SK-N-SH treated with all-trans-retinoic acid at 6 μM for 48 hours (cell line): ENCODE results near the gene NUP98.

Experiments
- CSDC2 ChIP-seq: fragments of 250-450 bp; sonication (Bioruptor Pico); IDR thresholded peaks from 2 replicates; pipeline ENCODE4 v1.5.0; 2020; ENCODE audit warnings: mild to moderate bottlenecking, moderate library complexity
- PPARA ChIP-seq: fragments of 250-450 bp; sonication (Bioruptor Pico); IDR thresholded peaks from 2 replicates; pipeline ENCODE4 v1.5.0; 2020; ENCODE audit warnings: mild to moderate bottlenecking, borderline replicate concordance
- ZC3H10 ChIP-seq: fragments of 250-450 bp; sonication (Bioruptor Pico); IDR thresholded peaks from 2 replicates; pipeline ENCODE4 v1.5.1; 2021; ENCODE audit warnings: mild to moderate bottlenecking, moderate library complexity
- ZFP3 ChIP-seq: fragments of 250-450 bp; sonication (Bioruptor Pico); IDR thresholded peaks from 2 replicates; pipeline ENCODE4 v1.5.0; 2020; ENCODE audit warnings: mild to moderate bottlenecking, moderate library complexity
- ZFP30 ChIP-seq: fragments of 450-650 bp; formaldehyde crosslinking; IDR thresholded peaks from 2 replicates; pipeline ENCODE4 v1.5.0; 2022; ENCODE audit warnings: mild to moderate bottlenecking, moderate library complexity
- ZNF8 ChIP-seq: fragments of 450-650 bp; formaldehyde crosslinking; IDR thresholded peaks from 2 replicates; pipeline ENCODE4 v1.5.0; 2020; ENCODE audit warnings: mild to moderate bottlenecking, moderate library complexity
- TF ChIP-seq, protein P1 (sequence below): fragments of 250-450 bp; sonication (Bioruptor Pico); IDR thresholded peaks from 2 replicates; pipeline ENCODE4 v1.5.1; 2021; ENCODE audit warnings: mild to moderate bottlenecking, moderate library complexity
- TF ChIP-seq, protein P2 (sequence below): fragments of 250-450 bp; sonication (Bioruptor Pico); IDR thresholded peaks from 2 replicates; pipeline ENCODE4 v1.5.1; 2020; ENCODE audit warnings: low read depth, mild to moderate bottlenecking, moderate library complexity

DNA sequence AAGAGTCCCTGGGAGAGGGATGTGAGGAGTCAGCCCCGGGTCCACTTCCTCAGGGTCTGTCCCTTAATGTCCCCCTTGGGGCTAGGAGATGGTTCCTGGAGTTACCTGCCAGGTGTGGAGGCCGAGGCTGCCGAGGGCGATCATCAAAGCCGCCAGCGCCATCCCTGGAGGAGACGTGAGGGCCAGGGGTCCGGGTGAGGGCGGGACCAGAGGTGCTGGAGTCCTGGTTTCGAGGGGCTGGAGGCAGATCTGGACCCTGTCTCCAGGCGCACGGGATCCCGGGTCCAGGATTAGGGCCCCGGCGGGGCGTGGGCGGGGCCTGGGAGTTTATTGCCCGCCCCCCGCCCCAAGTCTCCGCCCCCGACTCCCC is 155.7 kb downstream of the NUP98 start, which contains the start of gene ART5:
- TF ChIP-seq ZFP30 (no peak), PPARA (CRISPR knock-in tag) (no peak), CSDC2 (CRISPR knock-in tag) (no peak), ZNF8 (no peak), ZC3H10 (CRISPR knock-in tag) (no peak), ZFP3 (CRISPR knock-in tag) (no peak)
- TF ChIP-seq, protein P1, sequence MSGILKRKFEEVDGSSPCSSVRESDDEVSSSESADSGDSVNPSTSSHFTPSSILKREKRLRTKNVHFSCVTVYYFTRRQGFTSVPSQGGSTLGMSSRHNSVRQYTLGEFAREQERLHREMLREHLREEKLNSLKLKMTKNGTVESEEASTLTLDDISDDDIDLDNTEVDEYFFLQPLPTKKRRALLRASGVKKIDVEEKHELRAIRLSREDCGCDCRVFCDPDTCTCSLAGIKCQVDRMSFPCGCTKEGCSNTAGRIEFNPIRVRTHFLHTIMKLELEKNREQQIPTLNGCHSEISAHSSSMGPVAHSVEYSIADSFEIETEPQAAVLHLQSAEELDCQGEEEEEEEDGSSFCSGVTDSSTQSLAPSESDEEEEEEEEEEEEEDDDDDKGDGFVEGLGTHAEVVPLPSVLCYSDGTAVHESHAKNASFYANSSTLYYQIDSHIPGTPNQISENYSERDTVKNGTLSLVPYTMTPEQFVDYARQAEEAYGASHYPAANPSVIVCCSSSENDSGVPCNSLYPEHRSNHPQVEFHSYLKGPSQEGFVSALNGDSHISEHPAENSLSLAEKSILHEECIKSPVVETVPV (CRISPR knock-in tag): no peak
- TF ChIP-seq, protein P2, sequence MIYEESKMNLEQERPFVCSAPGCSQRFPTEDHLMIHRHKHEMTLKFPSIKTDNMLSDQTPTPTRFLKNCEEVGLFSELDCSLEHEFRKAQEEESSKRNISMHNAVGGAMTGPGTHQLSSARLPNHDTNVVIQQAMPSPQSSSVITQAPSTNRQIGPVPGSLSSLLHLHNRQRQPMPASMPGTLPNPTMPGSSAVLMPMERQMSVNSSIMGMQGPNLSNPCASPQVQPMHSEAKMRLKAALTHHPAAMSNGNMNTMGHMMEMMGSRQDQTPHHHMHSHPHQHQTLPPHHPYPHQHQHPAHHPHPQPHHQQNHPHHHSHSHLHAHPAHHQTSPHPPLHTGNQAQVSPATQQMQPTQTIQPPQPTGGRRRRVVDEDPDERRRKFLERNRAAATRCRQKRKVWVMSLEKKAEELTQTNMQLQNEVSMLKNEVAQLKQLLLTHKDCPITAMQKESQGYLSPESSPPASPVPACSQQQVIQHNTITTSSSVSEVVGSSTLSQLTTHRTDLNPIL: no peak
